HG03039 (cell line): ENCODE results near the gene SEPTIN5.

Experiments
- ATAC-seq: cut with Tn5 transposase; IDR thresholded peaks from one replicate; pipeline ENCODE4 v1.9.1; 2021; ENCODE audit warnings: mild to moderate bottlenecking, moderate library complexity; ENCODE audit not compliant: unreplicated experiment

The SEPTIN5 gene

GRCh38 chr22:19746726-19747125, 32.4 kb downstream of the SEPTIN5 start:
- ATAC-seq: no peak

- no peak for ATAC-seq
These were observed 33.2 kb downstream of the SEPTIN5 start for GRCh38 chr22:19747551-19747950.

GRCh38 chr22:19748139-19748538, 33.8 kb downstream of the SEPTIN5 start:
- ATAC-seq: no peak

- no peak for ATAC-seq
These were observed 34.8 kb downstream of the SEPTIN5 start for GRCh38 chr22:19748991-19749664.

- ATAC-seq: no peak
These were observed 35.6 kb downstream of the SEPTIN5 start for GRCh38 chr22:19749876-19750275.

GRCh38 chr22:19750507-19751490, 36.5 kb downstream of the SEPTIN5 start:
- ATAC-seq: no peak

GRCh38 chr22:19751497-19752245, 37.4 kb downstream of the SEPTIN5 start:
- no peak for ATAC-seq

- no peak for ATAC-seq
These were observed 39.0 kb downstream of the SEPTIN5 start for GRCh38 chr22:19753090-19753842.

GRCh38 chr22:19753996-19754700, 39.8 kb downstream of the SEPTIN5 start:
- ATAC-seq: no peak

- no peak for ATAC-seq
These were observed 40.4 kb downstream of the SEPTIN5 start for GRCh38 chr22:19754701-19755144.

- no peak for ATAC-seq
These were observed 40.9 kb downstream of the SEPTIN5 start for GRCh38 chr22:19755145-19755710.

GRCh38 chr22:19755722-19756287, 41.5 kb downstream of the SEPTIN5 start:
- no peak for ATAC-seq

GRCh38 chr22:19756288-19757128, 42.2 kb downstream of the SEPTIN5 start:
- no peak for ATAC-seq

GRCh38 chr22:19757140-19757984, 43.1 kb downstream of the SEPTIN5 start:
- ATAC-seq: no peak

GRCh38 chr22:19757985-19758895, 43.9 kb downstream of the SEPTIN5 start:
- no peak for ATAC-seq

GRCh38 chr22:19758896-19759426, 44.7 kb downstream of the SEPTIN5 start:
- no peak for ATAC-seq
